Liver (tissue), 9 donors: ENCODE data around the gene GULP1. TPM values are rescaled to one million over a fixed set of nuclear protein-coding genes. Genes with fewer than 3 reads are reported as not detected.

Experiments used
- DNase-seq: peaks from one replicate; pipeline ENCODE4 v3.0.0-alpha.2; 2017; ENCODE audit warnings: low spot score
- H3K27ac ChIP-seq, 2 donors: one replicate each; pipeline ENCODE4 v1.7.0; 2013; ENCODE audit warnings: inconsistent platforms in 2 of 2, low read length in 2 of 2, control low read depth in 1 of 2, low read depth in 1 of 2, mild to moderate bottlenecking in 1 of 2
- H3K27me3 ChIP-seq, 4 donors: one replicate each; pipeline versions ENCODE4 v1.6.1 to v1.7.0; 2013; ENCODE audit warnings: low read length in 3 of 4, inconsistent platforms in 1 of 4, mild to moderate bottlenecking in 1 of 4, moderate library complexity in 1 of 4; ENCODE audit not compliant: control insufficient read depth in 4 of 4, insufficient read depth in 4 of 4
- H3K36me3 ChIP-seq, 4 donors: one replicate each; pipeline versions ENCODE4 v1.6.1 to v1.7.0; 2013; ENCODE audit warnings: low read length in 3 of 4, mild to moderate bottlenecking in 3 of 4, low read depth in 1 of 4, moderate library complexity in 1 of 4; ENCODE audit not compliant: control insufficient read depth in 4 of 4, insufficient read depth in 3 of 4
- H3K4me1 ChIP-seq, 4 donors: one replicate each; pipeline versions ENCODE4 v1.6.1 to v1.7.0; 2013; ENCODE audit warnings: low read length in 3 of 4, mild to moderate bottlenecking in 3 of 4, moderate library complexity in 1 of 4; ENCODE audit not compliant: control insufficient read depth in 4 of 4, insufficient read depth in 4 of 4
- H3K4me3 ChIP-seq, 3 donors: one replicate each; pipeline versions ENCODE4 v1.6.1 to v1.7.0; 2013; ENCODE audit warnings: low read length in 3 of 3, control low read depth in 1 of 3, low read depth in 1 of 3, mild to moderate bottlenecking in 1 of 3
- H3K9ac ChIP-seq, 2 donors: one replicate each; pipeline ENCODE4 v1.7.0; 2013; ENCODE audit warnings: low read length in 2 of 2, mild to moderate bottlenecking in 2 of 2, moderate library complexity in 2 of 2, control low read depth in 1 of 2, low read depth in 1 of 2
- H3K9me3 ChIP-seq, 4 donors: one replicate each; pipeline versions ENCODE4 v1.6.1 to v1.7.0; 2013; ENCODE audit warnings: low read length in 3 of 4; ENCODE audit not compliant: control insufficient read depth in 4 of 4
- ATF3 ChIP-seq: IDR thresholded peaks from 2 replicates; pipeline ENCODE4 v1.6.1; 2016; ENCODE audit warnings: antibody characterized with exemption
- CTCF ChIP-seq: fragments of 150-350 bp; IDR thresholded peaks from 2 replicates; pipeline ENCODE4 v1.5.1; 2017; ENCODE audit warnings: improper control_type of control experiment, low read depth, low read length; ENCODE audit not compliant: missing input control
- EGR1 ChIP-seq, 2 donors: IDR thresholded peaks; 2 replicates each; pipeline ENCODE4 v1.6.1; 2016 to 2018; ENCODE audit warnings: antibody characterized with exemption in 2 of 2, low read depth in 2 of 2
- FOXA2 ChIP-seq: IDR thresholded peaks from 2 replicates; pipeline ENCODE4 v1.6.1; 2016; ENCODE audit warnings: antibody characterized with exemption
- HNF4A ChIP-seq, 2 donors: conservative IDR thresholded peaks; 2 replicates each; pipeline ENCODE4 v1.6.1; 2016; ENCODE audit warnings: antibody characterized with exemption in 2 of 2, mild to moderate bottlenecking in 2 of 2
- HNF4G ChIP-seq: IDR thresholded peaks from 2 replicates; pipeline ENCODE4 v1.6.1; 2016; ENCODE audit warnings: antibody characterized with exemption
- JUND ChIP-seq, 2 donors: IDR thresholded peaks; 2 replicates each; pipeline ENCODE4 v1.6.1; 2016; ENCODE audit warnings: antibody characterized with exemption in 2 of 2
- MAX ChIP-seq: IDR thresholded peaks from 2 replicates; pipeline ENCODE4 v1.6.1; 2016; ENCODE audit warnings: antibody characterized with exemption
- NR2F2 ChIP-seq: IDR thresholded peaks from 2 replicates; pipeline ENCODE4 v1.6.1; 2016; ENCODE audit warnings: antibody characterized with exemption
- RAD21 ChIP-seq, 2 donors: IDR thresholded peaks; 2 replicates each; pipeline ENCODE4 v1.6.1; 2016; ENCODE audit warnings: antibody characterized with exemption in 2 of 2, mild to moderate bottlenecking in 2 of 2
- REST ChIP-seq: IDR thresholded peaks from 2 replicates; pipeline ENCODE4 v1.6.1; 2016; ENCODE audit warnings: antibody characterized with exemption, mild to moderate bottlenecking
- RXRA ChIP-seq, 2 donors: IDR thresholded peaks; 2 replicates each; pipeline ENCODE4 v1.6.1; 2017 to 2018; ENCODE audit warnings: antibody characterized with exemption in 2 of 2, mild to moderate bottlenecking in 1 of 2
- SP1 ChIP-seq: IDR thresholded peaks from 2 replicates; pipeline ENCODE4 v1.6.1; 2018; ENCODE audit warnings: antibody characterized with exemption, mild to moderate bottlenecking
- WGBS: extraction: QIAGEN DNeasy Blood & Tissue Kit; methylation state at CpG from one replicate; pipeline ENCODE4 v1.1.7; 2013; 5-methylcytosine and 5-hydroxymethylcytosine counted together
- polyA plus RNA-seq, 2 donors: library from polyadenylated mRNA; stranded (reverse) in 1 of 2; unstranded in 1 of 2; fragments of 200-250 nt in 1 of 2; fragments of >200 nt in 1 of 2; fragmentation: Nextera tagmentation in 1 of 2; extraction: Ambion mirVana in 1 of 2; gene quantifications; one replicate each; pipeline versions ENCODE4 v1.2.1 to v1.2.3, GENCODE V29; 2013 to 2015
- total RNA-seq, 2 donors: library from RNA; depleted of rRNA; stranded (reverse); fragments of >200 nt; gene quantifications; one replicate each; pipeline ENCODE4 v1.2.3, GENCODE V29; 2014
- donor health status: healthy.
- donor health status: healthy.
- donor health status: healthy.
- donor health status: healthy.
- donor health status: healthy.

GULP1 gene
- total and polyA plus RNA-seq, 4 donors: 0.53 to 6.9 (median 0.89) TPM

GRCh38 chr2:188404341-188405004 is 112.8 kb downstream of the GULP1 start:
- no peaks in the 10 kb centered on the region for H3K27me3 ChIP-seq
- no peak overlapping the region for H3K9ac ChIP-seq
- H3K4me3 ChIP-seq: no peak overlapping the region
- H3K27ac ChIP-seq: no peak overlapping the region
- no peak for DNase-seq
- no peaks in the 10 kb centered on the region for H3K36me3 ChIP-seq
- TF ChIP-seq SP1: no peak
- no peak for TF ChIP-seq HNF4G
- no peak for TF ChIP-seq FOXA2
- no peak for TF ChIP-seq ATF3
- TF ChIP-seq HNF4A (conservative IDR thresholded peaks at IDR 0.05): no peak
- WGBS: 87% methylated on average over 5 of the region's 5 CpGs
- no peaks in the 10 kb centered on the region for H3K9me3 ChIP-seq
- no peaks in the 10 kb centered on the region for H3K4me1 ChIP-seq

- no peaks in the 10 kb centered on the region for H3K36me3 ChIP-seq
- no peak overlapping the region for H3K27ac ChIP-seq
- H3K9ac ChIP-seq: no peak overlapping the region
- no peaks in the 10 kb centered on the region for H3K27me3 ChIP-seq
- H3K9me3 ChIP-seq: peaks cover 0 to 3% (median 0%) of the 10 kb centered on the region in 4 donors
- DNase-seq: no peak
- TF ChIP-seq NR2F2 (no peak), RXRA (IDR thresholded peaks at IDR 0.05) (no peak), HNF4G (no peak), EGR1 (IDR thresholded peaks at IDR 0.05; ENCODE audit: low read depth in 2 of 2) (no peak), JUND (IDR thresholded peaks at IDR 0.05) (no peak), RAD21 (IDR thresholded peaks at IDR 0.05) (no peak), MAX (no peak), FOXA2 (no peak), REST (no peak), CTCF (no peak)
- 84% methylated on average over 1 of the region's 1 CpG for WGBS
- H3K4me1 ChIP-seq: no peaks in the 10 kb centered on the region
- no peak overlapping the region for H3K4me3 ChIP-seq
Observed at GRCh38 chr2:188406414-188406813, 114.7 kb downstream of the GULP1 start.
